ENCODE measurements around the gene GPX3. TPM values are rescaled to one million over a fixed set of nuclear protein-coding genes. Genes with fewer than 3 reads are reported as not detected.

The GPX3 gene
- total and polyA plus RNA-seq, 2 of the 13 experiments (the other 11 are each of a cell fraction or from before 2014, with no cell fraction given) = 33.8 to 1,892 TPM

DNA sequence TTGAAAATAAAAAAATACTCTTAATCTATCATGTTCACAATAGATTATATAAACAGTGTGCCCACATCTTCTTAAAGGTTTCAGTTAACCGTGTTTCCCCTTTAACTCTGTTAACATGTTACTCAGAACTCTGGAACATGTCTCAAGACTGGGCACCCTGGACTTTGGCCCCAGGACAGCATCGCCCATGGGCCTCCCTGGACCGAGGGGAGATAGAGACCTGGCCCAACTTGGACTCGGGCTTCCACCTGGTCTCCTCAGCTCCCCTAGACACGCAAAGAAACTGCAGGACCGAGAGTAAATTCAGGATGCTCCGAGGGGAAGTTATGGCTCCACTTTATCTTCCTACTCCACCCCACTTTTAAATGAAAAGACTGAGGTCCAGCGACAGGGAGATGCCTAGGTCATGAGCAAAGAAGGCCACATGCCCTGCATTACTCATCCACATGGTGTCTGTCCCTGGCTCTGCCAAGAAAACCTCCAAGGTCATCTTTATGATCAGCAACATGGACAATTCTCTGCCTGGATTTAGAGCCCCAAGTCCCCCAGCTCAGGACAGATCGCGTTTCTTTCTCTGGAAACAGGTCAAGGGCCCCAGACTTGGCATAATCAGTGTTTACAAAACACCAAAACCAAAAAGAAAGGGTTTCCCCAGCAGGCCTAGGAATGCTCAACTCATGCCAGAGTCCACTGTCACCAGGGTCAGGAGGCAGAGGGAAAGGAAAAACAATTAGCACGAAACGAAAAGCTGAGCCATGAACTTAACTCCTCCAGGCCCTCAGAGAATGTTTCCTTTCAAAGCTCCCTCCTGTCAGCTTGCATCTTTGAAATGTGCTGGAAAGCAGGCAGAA, 17.4 kb downstream of the GPX3 start (continued):
- TF ChIP-seq, protein P1, sequence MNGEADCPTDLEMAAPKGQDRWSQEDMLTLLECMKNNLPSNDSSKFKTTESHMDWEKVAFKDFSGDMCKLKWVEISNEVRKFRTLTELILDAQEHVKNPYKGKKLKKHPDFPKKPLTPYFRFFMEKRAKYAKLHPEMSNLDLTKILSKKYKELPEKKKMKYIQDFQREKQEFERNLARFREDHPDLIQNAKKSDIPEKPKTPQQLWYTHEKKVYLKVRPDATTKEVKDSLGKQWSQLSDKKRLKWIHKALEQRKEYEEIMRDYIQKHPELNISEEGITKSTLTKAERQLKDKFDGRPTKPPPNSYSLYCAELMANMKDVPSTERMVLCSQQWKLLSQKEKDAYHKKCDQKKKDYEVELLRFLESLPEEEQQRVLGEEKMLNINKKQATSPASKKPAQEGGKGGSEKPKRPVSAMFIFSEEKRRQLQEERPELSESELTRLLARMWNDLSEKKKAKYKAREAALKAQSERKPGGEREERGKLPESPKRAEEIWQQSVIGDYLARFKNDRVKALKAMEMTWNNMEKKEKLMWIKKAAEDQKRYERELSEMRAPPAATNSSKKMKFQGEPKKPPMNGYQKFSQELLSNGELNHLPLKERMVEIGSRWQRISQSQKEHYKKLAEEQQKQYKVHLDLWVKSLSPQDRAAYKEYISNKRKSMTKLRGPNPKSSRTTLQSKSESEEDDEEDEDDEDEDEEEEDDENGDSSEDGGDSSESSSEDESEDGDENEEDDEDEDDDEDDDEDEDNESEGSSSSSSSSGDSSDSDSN (CRISPR knock-in tag; IDR thresholded peaks at IDR 0.05) = no peak
- TF ChIP-seq, protein P2, sequence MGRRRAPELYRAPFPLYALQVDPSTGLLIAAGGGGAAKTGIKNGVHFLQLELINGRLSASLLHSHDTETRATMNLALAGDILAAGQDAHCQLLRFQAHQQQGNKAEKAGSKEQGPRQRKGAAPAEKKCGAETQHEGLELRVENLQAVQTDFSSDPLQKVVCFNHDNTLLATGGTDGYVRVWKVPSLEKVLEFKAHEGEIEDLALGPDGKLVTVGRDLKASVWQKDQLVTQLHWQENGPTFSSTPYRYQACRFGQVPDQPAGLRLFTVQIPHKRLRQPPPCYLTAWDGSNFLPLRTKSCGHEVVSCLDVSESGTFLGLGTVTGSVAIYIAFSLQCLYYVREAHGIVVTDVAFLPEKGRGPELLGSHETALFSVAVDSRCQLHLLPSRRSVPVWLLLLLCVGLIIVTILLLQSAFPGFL (CRISPR knock-in tag; IDR thresholded peaks at IDR 0.05) = no peak
- TF ChIP-seq CAMTA2 (CRISPR knock-in tag; IDR thresholded peaks at IDR 0.05; ENCODE audit: borderline replicate concordance) = no peak
- TF ChIP-seq NR2F6 (IDR thresholded peaks at IDR 0.05) = peak; percentile 26; the same call in 1 of the 2 replicates
- no peak for TF ChIP-seq NR2F6 (CRISPR knock-in tag; IDR thresholded peaks at IDR 0.05)
- TF ChIP-seq, protein P3, sequence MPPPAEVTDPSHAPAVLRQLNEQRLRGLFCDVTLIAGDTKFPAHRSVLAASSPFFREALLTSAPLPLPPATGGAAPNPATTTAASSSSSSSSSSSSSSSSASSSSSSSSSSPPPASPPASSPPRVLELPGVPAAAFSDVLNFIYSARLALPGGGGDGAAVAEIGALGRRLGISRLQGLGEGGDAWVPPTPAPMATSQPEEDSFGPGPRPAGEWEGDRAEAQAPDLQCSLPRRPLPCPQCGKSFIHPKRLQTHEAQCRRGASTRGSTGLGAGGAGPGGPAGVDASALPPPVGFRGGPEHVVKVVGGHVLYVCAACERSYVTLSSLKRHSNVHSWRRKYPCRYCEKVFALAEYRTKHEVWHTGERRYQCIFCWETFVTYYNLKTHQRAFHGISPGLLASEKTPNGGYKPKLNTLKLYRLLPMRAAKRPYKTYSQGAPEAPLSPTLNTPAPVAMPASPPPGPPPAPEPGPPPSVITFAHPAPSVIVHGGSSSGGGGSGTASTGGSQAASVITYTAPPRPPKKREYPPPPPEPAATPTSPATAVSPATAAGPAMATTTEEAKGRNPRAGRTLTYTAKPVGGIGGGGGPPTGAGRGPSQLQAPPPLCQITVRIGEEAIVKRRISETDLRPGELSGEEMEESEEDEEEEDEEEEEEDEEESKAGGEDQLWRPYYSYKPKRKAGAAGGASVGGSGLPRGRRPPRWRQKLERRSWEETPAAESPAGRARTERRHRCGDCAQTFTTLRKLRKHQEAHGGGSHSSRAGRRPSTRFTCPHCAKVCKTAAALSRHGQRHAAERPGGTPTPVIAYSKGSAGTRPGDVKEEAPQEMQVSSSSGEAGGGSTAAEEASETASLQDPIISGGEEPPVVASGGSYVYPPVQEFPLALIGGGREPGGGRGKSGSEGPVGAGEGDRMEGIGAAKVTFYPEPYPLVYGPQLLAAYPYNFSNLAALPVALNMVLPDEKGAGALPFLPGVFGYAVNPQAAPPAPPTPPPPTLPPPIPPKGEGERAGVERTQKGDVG (CRISPR knock-in tag; IDR thresholded peaks at IDR 0.05; ENCODE audit: borderline replicate concordance) = no peak
- TF ChIP-seq TBP (CRISPR knock-in tag; IDR thresholded peaks at IDR 0.05) = no peak
- no peak for TF ChIP-seq ZNF232 (CRISPR knock-in tag; IDR thresholded peaks at IDR 0.05; ENCODE audit: borderline replicate concordance)
- TF ChIP-seq, protein P4, sequence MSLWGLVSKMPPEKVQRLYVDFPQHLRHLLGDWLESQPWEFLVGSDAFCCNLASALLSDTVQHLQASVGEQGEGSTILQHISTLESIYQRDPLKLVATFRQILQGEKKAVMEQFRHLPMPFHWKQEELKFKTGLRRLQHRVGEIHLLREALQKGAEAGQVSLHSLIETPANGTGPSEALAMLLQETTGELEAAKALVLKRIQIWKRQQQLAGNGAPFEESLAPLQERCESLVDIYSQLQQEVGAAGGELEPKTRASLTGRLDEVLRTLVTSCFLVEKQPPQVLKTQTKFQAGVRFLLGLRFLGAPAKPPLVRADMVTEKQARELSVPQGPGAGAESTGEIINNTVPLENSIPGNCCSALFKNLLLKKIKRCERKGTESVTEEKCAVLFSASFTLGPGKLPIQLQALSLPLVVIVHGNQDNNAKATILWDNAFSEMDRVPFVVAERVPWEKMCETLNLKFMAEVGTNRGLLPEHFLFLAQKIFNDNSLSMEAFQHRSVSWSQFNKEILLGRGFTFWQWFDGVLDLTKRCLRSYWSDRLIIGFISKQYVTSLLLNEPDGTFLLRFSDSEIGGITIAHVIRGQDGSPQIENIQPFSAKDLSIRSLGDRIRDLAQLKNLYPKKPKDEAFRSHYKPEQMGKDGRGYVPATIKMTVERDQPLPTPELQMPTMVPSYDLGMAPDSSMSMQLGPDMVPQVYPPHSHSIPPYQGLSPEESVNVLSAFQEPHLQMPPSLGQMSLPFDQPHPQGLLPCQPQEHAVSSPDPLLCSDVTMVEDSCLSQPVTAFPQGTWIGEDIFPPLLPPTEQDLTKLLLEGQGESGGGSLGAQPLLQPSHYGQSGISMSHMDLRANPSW (CRISPR knock-in tag; IDR thresholded peaks at IDR 0.05; ENCODE audit: borderline replicate concordance) = no peak
- no peak for TF ChIP-seq REPIN1 (CRISPR knock-in tag; IDR thresholded peaks at IDR 0.05; ENCODE audit: borderline replicate concordance, low read depth)
- TF ChIP-seq FOXP1 (IDR thresholded peaks at IDR 0.05) = no peak
- 0 out of 2 replicates have a peak, but pooled peaks have one; percentile 18 for TF ChIP-seq FOXP1 (CRISPR knock-in tag; IDR thresholded peaks at IDR 0.05)
- 0 out of 2 replicates have a peak, but pooled peaks have one; percentile 26 for TF ChIP-seq TRIM24 (CRISPR knock-in tag; IDR thresholded peaks at IDR 0.05)
- no peak for TF ChIP-seq SMARCC2 (IDR thresholded peaks at IDR 0.05)
- TF ChIP-seq, protein P5, sequence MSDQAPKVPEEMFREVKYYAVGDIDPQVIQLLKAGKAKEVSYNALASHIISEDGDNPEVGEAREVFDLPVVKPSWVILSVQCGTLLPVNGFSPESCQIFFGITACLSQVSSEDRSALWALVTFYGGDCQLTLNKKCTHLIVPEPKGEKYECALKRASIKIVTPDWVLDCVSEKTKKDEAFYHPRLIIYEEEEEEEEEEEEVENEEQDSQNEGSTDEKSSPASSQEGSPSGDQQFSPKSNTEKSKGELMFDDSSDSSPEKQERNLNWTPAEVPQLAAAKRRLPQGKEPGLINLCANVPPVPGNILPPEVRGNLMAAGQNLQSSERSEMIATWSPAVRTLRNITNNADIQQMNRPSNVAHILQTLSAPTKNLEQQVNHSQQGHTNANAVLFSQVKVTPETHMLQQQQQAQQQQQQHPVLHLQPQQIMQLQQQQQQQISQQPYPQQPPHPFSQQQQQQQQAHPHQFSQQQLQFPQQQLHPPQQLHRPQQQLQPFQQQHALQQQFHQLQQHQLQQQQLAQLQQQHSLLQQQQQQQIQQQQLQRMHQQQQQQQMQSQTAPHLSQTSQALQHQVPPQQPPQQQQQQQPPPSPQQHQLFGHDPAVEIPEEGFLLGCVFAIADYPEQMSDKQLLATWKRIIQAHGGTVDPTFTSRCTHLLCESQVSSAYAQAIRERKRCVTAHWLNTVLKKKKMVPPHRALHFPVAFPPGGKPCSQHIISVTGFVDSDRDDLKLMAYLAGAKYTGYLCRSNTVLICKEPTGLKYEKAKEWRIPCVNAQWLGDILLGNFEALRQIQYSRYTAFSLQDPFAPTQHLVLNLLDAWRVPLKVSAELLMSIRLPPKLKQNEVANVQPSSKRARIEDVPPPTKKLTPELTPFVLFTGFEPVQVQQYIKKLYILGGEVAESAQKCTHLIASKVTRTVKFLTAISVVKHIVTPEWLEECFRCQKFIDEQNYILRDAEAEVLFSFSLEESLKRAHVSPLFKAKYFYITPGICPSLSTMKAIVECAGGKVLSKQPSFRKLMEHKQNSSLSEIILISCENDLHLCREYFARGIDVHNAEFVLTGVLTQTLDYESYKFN (CRISPR knock-in tag; conservative IDR thresholded peaks at IDR 0.05) = peak; percentile 39; the same call in 1 of the 2 replicates
- TF ChIP-seq HES4 (CRISPR knock-in tag; IDR thresholded peaks at IDR 0.05; ENCODE audit: borderline replicate concordance) = no peak
